Right cardiac atrium (tissue), 5 donors: Measurements from ENCODE around the gene PRDM16. TPM values are rescaled to one million over a fixed set of nuclear protein-coding genes. Genes with fewer than 3 reads are reported as not detected.

Experiments used
- ATAC-seq, 2 donors: fragments of 200-7000 bp; cut with Tn5 transposase; one replicate each; pipeline versions ENCODE4 v1.8.0 to v1.9.1; 2020; ENCODE audit warnings: moderate library complexity in 2 of 2, mild to moderate bottlenecking in 1 of 2
- DNase-seq, 3 donors: peaks; one replicate each; pipeline ENCODE4 v3.0.0-alpha.2; 2020
- H3K27ac ChIP-seq: one replicate; pipeline ENCODE4 v1.5.1; 2013; ENCODE audit warnings: mild to moderate bottlenecking, low read length, control low read depth, moderate library complexity
- H3K27me3 ChIP-seq: one replicate; pipeline ENCODE4 v1.6.1; 2013; ENCODE audit not compliant: control insufficient read depth, insufficient read depth
- H3K4me1 ChIP-seq: one replicate; pipeline ENCODE4 v1.6.1; 2013; ENCODE audit warnings: low read length; ENCODE audit not compliant: control insufficient read depth, insufficient read depth
- H3K4me3 ChIP-seq: one replicate; pipeline ENCODE4 v1.5.1; 2013; ENCODE audit warnings: low read length, control low read depth
- H3K9me3 ChIP-seq: one replicate; pipeline ENCODE4 v1.6.1; 2013; ENCODE audit warnings: low read length; ENCODE audit not compliant: control insufficient read depth
- WGBS: extraction: QIAGEN DNeasy Blood & Tissue Kit; methylation state at CpG from one replicate; pipeline ENCODE4 v1.1.7; 2013; 5-methylcytosine and 5-hydroxymethylcytosine counted together
- intact Hi-C, 4 donors: fragments of 100-400 bp; cut with DNase I; formaldehyde crosslinking; loops; one replicate each; pipeline versions ENCODE4 v1.11.0 to v1.14.0; 2022 to 2023
- polyA plus RNA-seq: library from polyadenylated mRNA; stranded (reverse); fragments of 200-250 nt; gene quantifications from one replicate; pipeline ENCODE4 v1.2.3, GENCODE V29; 2013
- total RNA-seq, 4 donors: library from RNA; stranded (reverse); fragmentation: NEBNext Ultra II Directional; extraction: Animal tissue kit (Norgen Biotek cat#: 25700); gene quantifications; one replicate each; pipeline ENCODE4 v1.2.1, GENCODE V29; 2021
- donor health status: healthy with polysubstance abuse.
- donor health status: DM: no; HTN: yes; CAD: no.
- donor health status: DM: no; HTN: no; CAD: no.
- donor health status: DM: no; HTN: yes; CAD: no; lungs with severe emphysema.
- donor health status: DM: yes; HTN: yes; CAD: no.

Gene PRDM16
- total and polyA plus RNA-seq, 5 donors, result 1.1 to 2.9 (median 1.9) TPM

- Histone ChIP-seq H3K27me3 (no peaks in the 10 kb centered on the region), H3K9me3 (no peaks in the 10 kb centered on the region), H3K4me3 (no peak overlapping the region), H3K4me1 (peaks cover 5% of the 10 kb centered on the region), H3K27ac (no peak overlapping the region)
- intact Hi-C loops, result loop anchor here in 1 of 4 donors (10.0 kb wide), 1 partner anchor 256 kb away; no protein-coding TSS in a partner anchor
- DNase-seq, result peak; percentile 4 to 47 (median 24)
- WGBS, result 92% methylated on average over 24 of the region's 24 CpGs
- no peak for ATAC-seq
Observed at GRCh38 chr1:3459051-3459908, 390.3 kb downstream of the PRDM16 start.

GRCh38 chr1:3459940-3460671 lies 391.1 kb downstream of the PRDM16 start:
- peak in 1 of 2 donors; percentile 15 for ATAC-seq
- no peak overlapping the region for H3K27ac ChIP-seq
- no peaks in the 10 kb centered on the region for H3K27me3 ChIP-seq
- H3K4me1 ChIP-seq, result peaks cover 5% of the 10 kb centered on the region
- DNase-seq, result peak; percentile 12 to 59 (median 45)
- intact Hi-C loops, result loop anchor here in 1 of 4 donors (10.0 kb wide), 1 partner anchor 255 kb away; no protein-coding TSS in a partner anchor
- 74% methylated on average over 23 of the region's 23 CpGs for WGBS
- no peak overlapping the region for H3K4me3 ChIP-seq
- H3K9me3 ChIP-seq, result no peaks in the 10 kb centered on the region

GRCh38 chr1:3460672-3461131 lies 391.7 kb downstream of the PRDM16 start:
- intact Hi-C loops, result no loop called here
- no peak for ATAC-seq
- Histone ChIP-seq H3K27me3 (no peaks in the 10 kb centered on the region), H3K9me3 (no peaks in the 10 kb centered on the region), H3K4me3 (no peak overlapping the region), H3K27ac (no peak overlapping the region), H3K4me1 (peaks cover 5% of the 10 kb centered on the region)
- WGBS, result 41% methylated on average over 14 of the region's 14 CpGs
- DNase-seq, result peak; percentile 8 to 60 (median 44)

- WGBS, result 94% methylated on average over 30 of the region's 30 CpGs
- no peak for ATAC-seq
- Histone ChIP-seq H3K4me1 (peaks cover 5% of the 10 kb centered on the region), H3K27me3 (no peaks in the 10 kb centered on the region), H3K4me3 (no peak overlapping the region), H3K9me3 (no peaks in the 10 kb centered on the region), H3K27ac (no peak overlapping the region)
- DNase-seq, result peak in 2 of 3 donors; percentile 6 to 27
- intact Hi-C loops, result no loop called here
Observed at GRCh38 chr1:3461238-3461933, 392.4 kb downstream of the PRDM16 start.

- ATAC-seq (no peak), DNase-seq (peak; percentile 4 to 45 (median 43))
- 89% methylated on average over 13 of the region's 13 CpGs for WGBS
- Histone ChIP-seq H3K27ac (no peak overlapping the region), H3K4me1 (peaks cover 5% of the 10 kb centered on the region), H3K9me3 (no peaks in the 10 kb centered on the region), H3K27me3 (no peaks in the 10 kb centered on the region), H3K4me3 (no peak overlapping the region)
- intact Hi-C loops, result no loop called here
Observed at GRCh38 chr1:3461934-3462275, 392.9 kb downstream of the PRDM16 start.

DNA sequence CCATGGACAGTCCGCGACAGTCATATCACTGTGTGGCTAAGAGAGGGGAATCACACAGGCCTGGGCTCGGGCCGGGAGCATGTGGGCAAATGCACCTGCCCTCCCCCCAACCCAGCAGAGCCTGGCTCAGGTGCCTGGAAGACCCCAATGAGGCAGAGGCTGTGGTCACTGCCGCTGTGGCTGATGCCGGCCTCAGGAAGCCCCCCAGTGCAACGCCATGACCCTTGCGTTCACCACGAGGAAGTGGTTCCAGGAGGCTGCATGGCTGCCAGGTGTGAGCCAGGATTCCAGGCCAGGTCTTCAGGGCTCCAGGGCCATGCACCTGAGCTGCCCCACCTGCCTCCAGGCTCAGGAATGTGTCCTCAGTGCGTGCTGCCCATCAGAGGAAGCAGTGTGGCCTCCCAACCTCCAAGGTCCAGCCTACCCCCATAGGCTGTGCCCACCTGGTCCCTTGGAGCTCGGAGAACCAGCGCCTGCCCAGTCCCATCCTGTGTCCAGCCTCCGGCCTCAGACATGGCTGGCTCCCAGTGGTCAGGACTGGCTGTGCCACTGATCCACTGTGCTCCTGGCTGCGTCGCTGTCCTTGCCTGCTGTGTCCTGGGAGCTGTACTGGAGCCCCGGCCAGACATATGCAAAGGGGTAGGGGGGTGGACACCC lies 393.5 kb downstream of the PRDM16 start:
- ATAC-seq, result no peak
- Histone ChIP-seq H3K4me3 (no peak overlapping the region), H3K4me1 (peaks cover 5% of the 10 kb centered on the region), H3K9me3 (no peaks in the 10 kb centered on the region), H3K27me3 (no peaks in the 10 kb centered on the region), H3K27ac (no peak overlapping the region)
- peak; percentile 8 to 44 (median 36) for DNase-seq
- WGBS, result 89% methylated on average over 16 of the region's 16 CpGs
- intact Hi-C loops, result no loop called here

DNA sequence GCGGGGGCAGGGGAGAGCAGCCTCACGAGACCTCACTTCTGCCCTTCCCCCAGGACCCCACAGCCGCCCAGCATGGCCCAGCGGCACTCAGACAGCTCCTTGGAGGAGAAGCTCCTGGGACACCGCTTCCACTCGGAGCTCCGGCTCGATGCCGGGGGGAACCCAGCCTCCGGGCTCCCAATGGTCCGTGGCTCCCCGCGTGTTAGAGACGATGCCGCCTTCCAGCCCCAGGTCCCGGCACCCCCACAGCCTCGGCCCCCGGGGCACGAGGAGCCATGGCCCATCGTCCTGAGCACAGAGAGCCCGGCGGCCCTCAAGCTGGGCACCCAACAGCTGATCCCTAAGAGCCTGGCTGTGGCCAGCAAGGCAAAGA lies 394.0 kb downstream of the PRDM16 start:
- Histone ChIP-seq H3K4me1 (peaks cover 5% of the 10 kb centered on the region), H3K9me3 (no peaks in the 10 kb centered on the region), H3K27ac (no peak overlapping the region), H3K27me3 (no peaks in the 10 kb centered on the region), H3K4me3 (no peak overlapping the region)
- no peak for ATAC-seq
- peak in 2 of 3 donors; percentile 47 to 58 for DNase-seq
- 92% methylated on average over 22 of the region's 22 CpGs for WGBS
- intact Hi-C loops, result no loop called here

- intact Hi-C loops, result no loop called here
- Histone ChIP-seq H3K4me3 (no peak overlapping the region), H3K4me1 (peaks cover 5% of the 10 kb centered on the region), H3K27me3 (no peaks in the 10 kb centered on the region), H3K9me3 (no peaks in the 10 kb centered on the region), H3K27ac (no peak overlapping the region)
- ATAC-seq (no peak), DNase-seq (peak; percentile 10 to 51 (median 41))
- 92% methylated on average over 20 of the region's 20 CpGs for WGBS
Observed at GRCh38 chr1:3463408-3463863, 394.4 kb downstream of the PRDM16 start.

GRCh38 chr1:3463891-3464648 lies 395.1 kb downstream of the PRDM16 start:
- no peak overlapping the region for H3K4me3 ChIP-seq
- DNase-seq (peak; percentile 8 to 27 (median 24)), ATAC-seq (no peak)
- intact Hi-C loops, result no loop called here
- H3K9me3 ChIP-seq, result no peaks in the 10 kb centered on the region
- 86% methylated on average over 21 of the region's 21 CpGs for WGBS
- H3K27me3 ChIP-seq, result no peaks in the 10 kb centered on the region
- peaks cover 5% of the 10 kb centered on the region for H3K4me1 ChIP-seq
- no peak overlapping the region for H3K27ac ChIP-seq

DNA sequence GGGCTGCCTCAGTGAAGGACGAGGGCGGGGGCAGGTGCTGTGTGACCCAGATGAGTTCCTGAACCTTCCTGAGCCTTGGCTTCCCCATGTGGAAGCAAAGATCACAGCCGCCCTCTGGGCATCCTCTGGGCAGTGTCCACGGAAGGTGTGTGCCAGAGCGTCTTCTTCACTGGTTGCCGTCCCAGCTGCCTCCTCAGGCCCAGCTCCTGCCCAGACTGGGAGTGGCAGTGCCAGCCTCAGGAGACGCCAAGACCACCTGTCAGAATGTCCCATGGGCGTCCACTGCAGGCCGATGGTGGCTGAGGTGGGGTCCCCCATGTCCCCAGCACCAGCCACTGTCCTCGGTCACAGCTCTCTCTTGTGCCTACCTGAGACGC lies 395.6 kb downstream of the PRDM16 start:
- Histone ChIP-seq H3K27me3 (no peaks in the 10 kb centered on the region), H3K9me3 (no peaks in the 10 kb centered on the region), H3K27ac (no peak overlapping the region), H3K4me1 (peaks cover 5% of the 10 kb centered on the region), H3K4me3 (no peak overlapping the region)
- no peak for DNase-seq
- intact Hi-C loops, result no loop called here
- WGBS, result 90% methylated on average over 11 of the region's 11 CpGs
- no peak for ATAC-seq
